ENCODE measurements around the gene CBLN3. TPM values are rescaled to one million over a fixed set of nuclear protein-coding genes. Genes with fewer than 3 reads are reported as not detected.

Gene CBLN3
- 0.75 and 0.96 TPM in 2 replicates for total RNA-seq (2014; rRNA removed; shearing (Covaris generic))

DNA sequence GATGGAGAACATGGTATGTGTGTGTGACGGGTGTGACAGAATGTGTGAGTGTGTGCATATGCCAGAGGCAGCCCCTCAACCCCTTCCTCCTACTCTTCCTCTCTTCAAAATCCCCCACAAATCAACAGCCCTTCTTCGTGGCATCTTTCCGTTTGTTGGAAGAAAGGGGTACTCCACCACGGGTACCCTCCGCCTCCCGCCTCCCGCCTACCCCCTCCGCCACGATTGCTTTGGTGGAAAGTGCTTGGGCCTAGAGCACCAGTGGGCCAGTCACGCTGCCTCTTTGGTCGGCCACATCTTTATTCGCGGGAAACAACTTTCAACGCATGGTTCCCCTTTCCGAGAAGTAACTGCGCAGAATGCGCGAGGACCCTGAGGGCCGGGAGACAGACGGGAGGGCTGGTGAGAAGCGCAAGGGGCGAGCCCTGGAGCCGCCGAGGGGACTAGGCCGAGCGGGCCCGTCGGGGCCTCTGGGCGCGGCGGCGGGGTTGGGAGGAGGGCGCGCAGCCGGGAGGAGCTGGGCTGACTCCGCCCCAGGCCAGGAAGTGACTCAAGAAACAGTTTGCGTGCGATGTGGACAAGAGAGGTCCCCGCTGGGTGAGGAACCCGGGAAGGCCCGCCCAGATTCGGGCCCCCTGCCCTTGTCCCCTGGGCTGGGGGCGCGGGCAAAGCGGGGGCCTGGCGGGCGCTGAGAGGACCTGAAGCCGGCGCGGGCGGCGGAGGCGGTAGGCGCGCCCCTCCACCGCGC, at the start of gene CBLN3, which contains the start of gene KHNYN:
Gene CBLN3, minus strand, starts transcription at position 274 of the 748 bp plus-strand sequence. CDS start 614 bp downstream, outside the sequence.
Gene KHNYN, plus strand, starts transcription at position 560 of the 748 bp plus-strand sequence. CDS start 777 bp downstream, outside the sequence.

GRCh38 chr14:24442240-24443052, 13.0 kb upstream of the CBLN3 start, which contains the start of gene SDR39U1:
TSS of gene SDR39U1 (minus strand) at chr14:24442776. CDS start at chr14:24442769, 7 bp downstream.

DNA sequence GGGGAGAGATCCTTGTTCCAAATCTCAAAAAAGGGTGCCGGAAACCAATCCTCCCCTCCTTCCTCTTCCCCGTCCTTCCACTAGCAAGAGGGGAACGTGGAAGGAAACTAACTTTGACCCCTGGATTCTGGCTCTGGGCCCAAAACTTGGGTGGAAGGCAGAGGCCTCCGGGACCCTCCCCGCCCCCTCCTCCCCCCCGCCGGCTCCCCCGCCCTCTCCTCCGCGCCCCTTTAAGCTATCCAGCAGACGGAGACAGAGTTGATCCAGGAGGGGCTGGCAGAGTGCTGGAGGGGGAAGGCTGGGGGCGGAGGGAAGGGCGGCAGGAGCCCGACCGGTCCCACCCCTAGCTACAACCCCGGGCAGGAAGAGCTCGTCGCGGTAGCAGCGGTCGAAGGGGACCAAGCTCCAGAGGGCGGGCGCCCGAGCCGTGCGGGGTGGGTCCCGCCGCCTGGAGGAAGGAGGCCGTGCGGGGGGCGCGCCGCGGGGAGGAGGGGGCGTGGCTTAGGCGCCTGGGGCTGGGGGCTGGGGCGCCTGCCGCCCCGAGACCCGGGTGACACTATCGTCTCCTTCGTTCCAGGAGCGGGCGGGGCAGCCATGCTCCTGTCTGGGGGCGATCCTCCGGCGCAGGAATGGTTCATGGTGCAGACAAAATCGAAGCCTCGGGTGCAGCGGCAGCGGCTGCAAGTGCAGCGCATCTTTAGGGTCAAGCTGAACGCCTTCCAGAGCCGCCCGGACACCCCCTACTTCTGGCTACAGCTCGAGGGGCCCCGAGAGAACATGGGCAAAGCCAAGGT, 30.6 kb downstream of the CBLN3 start, which contains the start of gene NYNRIN:
Gene NYNRIN, plus strand, starts transcription at position 351 of the 794 bp plus-strand sequence. Its CDS starts 244 bp downstream, at position 595.

Other genes with a start within 250 kb of the CBLN3 start
- gene IPO4, start 240.9 kb downstream of the CBLN3 start, total RNA-seq (2014; rRNA removed; shearing (Covaris generic)), result 129 and 134 TPM in 2 replicates
- 35.1 and 37.9 TPM in 2 replicates for gene TM9SF1, start 234.2 kb downstream of the CBLN3 start, total RNA-seq (2014; rRNA removed; shearing (Covaris generic))
- not detected in 2 replicates for gene TSSK4, start 224.0 kb downstream of the CBLN3 start, total RNA-seq (2014; rRNA removed; shearing (Covaris generic))
- 40.5 and 45.6 TPM in 2 replicates for gene CHMP4A, start 216.2 kb downstream of the CBLN3 start, total RNA-seq (2014; rRNA removed; shearing (Covaris generic))
- gene MDP1, start 213.6 kb downstream of the CBLN3 start, total RNA-seq (2014; rRNA removed; shearing (Covaris generic)), result 13.8 and 20.6 TPM in 2 replicates
- gene NEDD8, start 197.3 kb downstream of the CBLN3 start, total RNA-seq (2014; rRNA removed; shearing (Covaris generic)), result 247 and 277 TPM in 2 replicates
- gene GMPR2, start 196.7 kb downstream of the CBLN3 start, total RNA-seq (2014; rRNA removed; shearing (Covaris generic)), result 57.2 and 66.8 TPM in 2 replicates
- gene TINF2, start 187.0 kb downstream of the CBLN3 start, total RNA-seq (2014; rRNA removed; shearing (Covaris generic)), result 27.6 and 27.8 TPM in 2 replicates
- 0.49 and 1.1 TPM in 2 replicates for gene TGM1, start 166.5 kb downstream of the CBLN3 start, total RNA-seq (2014; rRNA removed; shearing (Covaris generic))
- gene RABGGTA, start 158.1 kb downstream of the CBLN3 start, total RNA-seq (2014; rRNA removed; shearing (Covaris generic)), result 30.0 and 35.3 TPM in 2 replicates
- 7.5 and 8.2 TPM in 2 replicates for gene DHRS1, start 129.9 kb downstream of the CBLN3 start, total RNA-seq (2014; rRNA removed; shearing (Covaris generic))
- 14.6 and 22.7 TPM in 2 replicates for gene NOP9, start 129.8 kb downstream of the CBLN3 start, total RNA-seq (2014; rRNA removed; shearing (Covaris generic))
- not detected in 2 replicates for gene CIDEB, start 121.7 kb downstream of the CBLN3 start, total RNA-seq (2014; rRNA removed; shearing (Covaris generic))
- gene LTB4R2, start 119.5 kb downstream of the CBLN3 start, total RNA-seq (2014; rRNA removed; shearing (Covaris generic)), result 11.0 and 14.6 TPM in 2 replicates
- gene LTB4R, start 118.2 kb downstream of the CBLN3 start, total RNA-seq (2014; rRNA removed; shearing (Covaris generic)), result 10.5 and 15.5 TPM in 2 replicates
- gene ADCY4, start 94.6 kb downstream of the CBLN3 start, total RNA-seq (2014; rRNA removed; shearing (Covaris generic)), result not detected in 2 replicates
- gene RIPK3, start 89.7 kb downstream of the CBLN3 start, total RNA-seq (2014; rRNA removed; shearing (Covaris generic)), result not detected in 2 replicates
- 8.6 and 12.2 TPM in 2 replicates for gene NFATC4, start 61.5 kb downstream of the CBLN3 start, total RNA-seq (2014; rRNA removed; shearing (Covaris generic))
- 0.23 and 0.37 TPM in 2 replicates for gene NYNRIN, start 30.7 kb downstream of the CBLN3 start, total RNA-seq (2014; rRNA removed; shearing (Covaris generic))
- gene KHNYN, start 286 bp upstream of the CBLN3 start, total RNA-seq (2014; rRNA removed; shearing (Covaris generic)), result 52.5 and 52.6 TPM in 2 replicates
- 21.4 and 22.5 TPM in 2 replicates for gene SDR39U1, start 13.1 kb upstream of the CBLN3 start, total RNA-seq (2014; rRNA removed; shearing (Covaris generic))
- not detected in 2 replicates for gene CMA1, start 78.6 kb upstream of the CBLN3 start, total RNA-seq (2014; rRNA removed; shearing (Covaris generic))
- not detected in 2 replicates for gene CTSG, start 146.6 kb upstream of the CBLN3 start, total RNA-seq (2014; rRNA removed; shearing (Covaris generic))
- not detected in 2 replicates for gene GZMH, start 180.0 kb upstream of the CBLN3 start, total RNA-seq (2014; rRNA removed; shearing (Covaris generic))
- gene GZMB, start 204.5 kb upstream of the CBLN3 start, total RNA-seq (2014; rRNA removed; shearing (Covaris generic)), result not detected in 2 replicates